ENCODE data around the gene CHTOP. TPM values are rescaled to one million over a fixed set of nuclear protein-coding genes. Genes with fewer than 3 reads are reported as not detected.
A peak's percentile ranks its signal among the peaks of the same experiment; 100 is the strongest.

Gene CHTOP
- total and polyA plus RNA-seq, 2 of the 13 experiments (the other 11 are each of a cell fraction or from before 2014, with no cell fraction given): 38.0 to 51.9 TPM

GRCh38 chr1:153612755-153613331, 21.0 kb upstream of the CHTOP start, which contains the start of gene S100A16 (continued):
- TF ChIP-seq NKX3-1 (CRISPR knock-in tag; IDR thresholded peaks at IDR 0.05) (0 out of 2 replicates have a peak, but pooled peaks have one; percentile 59), ZNF432 (CRISPR knock-in tag; IDR thresholded peaks at IDR 0.05; ENCODE audit: borderline replicate concordance) (no peak), ZNF350 (CRISPR knock-in tag; IDR thresholded peaks at IDR 0.05; ENCODE audit: borderline replicate concordance, low read depth) (peak; percentile 44; the same call in 1 of the 2 replicates), TRAFD1 (CRISPR knock-in tag; IDR thresholded peaks at IDR 0.05; ENCODE audit: borderline replicate concordance) (no peak), E2F1 (CRISPR knock-in tag; IDR thresholded peaks at IDR 0.05) (no peak), GABPB1 (CRISPR knock-in tag; IDR thresholded peaks at IDR 0.05) (peak; percentile 29; the same call in 1 of the 2 replicates), CC2D1A (CRISPR knock-in tag; IDR thresholded peaks at IDR 0.05) (no peak), PATZ1 (CRISPR knock-in tag; IDR thresholded peaks at IDR 0.05) (peak; percentile 73), NR2C2 (CRISPR knock-in tag; IDR thresholded peaks at IDR 0.05; ENCODE audit: borderline replicate concordance) (peak; percentile 37), RXRB (CRISPR knock-in tag; IDR thresholded peaks at IDR 0.05; ENCODE audit: borderline replicate concordance) (no peak), ZNF274 (CRISPR knock-in tag; IDR thresholded peaks at IDR 0.05) (0 out of 2 replicates have a peak, but pooled peaks have one; percentile 24), RFX1 (IDR thresholded peaks at IDR 0.05) (no peak), RFXAP (CRISPR knock-in tag; IDR thresholded peaks at IDR 0.05; ENCODE audit: borderline replicate concordance) (no peak), GPN1 (CRISPR knock-in tag; IDR thresholded peaks at IDR 0.05; ENCODE audit: borderline replicate concordance) (no peak), ZNF746 (CRISPR knock-in tag; IDR thresholded peaks at IDR 0.05) (peak; percentile 79), KDM6A (CRISPR knock-in tag; IDR thresholded peaks at IDR 0.05; ENCODE audit: low read depth) (0 out of 2 replicates have a peak, but pooled peaks have one; percentile 21), ZNF34 (CRISPR knock-in tag; IDR thresholded peaks at IDR 0.05; ENCODE audit: borderline replicate concordance) (0 out of 2 replicates have a peak, but pooled peaks have one; percentile 70), IRF2 (CRISPR knock-in tag; IDR thresholded peaks at IDR 0.05) (0 out of 2 replicates have a peak, but pooled peaks have one; percentile 20), TRIM24 (CRISPR knock-in tag; IDR thresholded peaks at IDR 0.05) (no peak), NFE2L2 (IDR thresholded peaks at IDR 0.05; ENCODE audit: low read length) (no peak), ZNF703 (CRISPR knock-in tag; IDR thresholded peaks at IDR 0.05; ENCODE audit: borderline replicate concordance) (0 out of 2 replicates have a peak, but pooled peaks have one; percentile 43), ZNF691 (CRISPR knock-in tag; IDR thresholded peaks at IDR 0.05; ENCODE audit: borderline replicate concordance, low read depth) (0 out of 2 replicates have a peak, but pooled peaks have one; percentile 25), ISL2 (CRISPR knock-in tag; IDR thresholded peaks at IDR 0.05) (peak; percentile 19; the same call in 1 of the 2 replicates), BORCS8-MEF2B (CRISPR knock-in tag; IDR thresholded peaks at IDR 0.05) (0 out of 2 replicates have a peak, but pooled peaks have one; percentile 19)

All from HepG2 (cell line).